Body of pancreas (tissue), 4 donors: ENCODE results near the gene GRIA3. TPM values are rescaled to one million over a fixed set of nuclear protein-coding genes. Genes with fewer than 3 reads are reported as not detected.
"Not testable (repeated sequence)": the region's sequence is repeated elsewhere in the genome, so short reads cannot be mapped to it uniquely, and the experiment has no call there.

Experiments used
- ATAC-seq: fragments of 150-250 bp; one replicate; pipeline ENCODE4 v1.9.1; 2016
- DNase-seq, 4 donors: peaks; one replicate each; pipeline ENCODE4 v3.0.0-alpha.2; 2019
- H3K27ac ChIP-seq, 4 donors: fragments of 200-600 bp; sonication (generic); 1 replicate in 3 of 4; 2 replicates in 1 of 4; pipeline versions ENCODE4 v1.5.1 to v1.6.1; 2016 to 2019; ENCODE audit warnings: mild to moderate bottlenecking in 1 of 4, mixed read lengths in 1 of 4, moderate library complexity in 1 of 4
- H3K27me3 ChIP-seq, 2 donors: fragments of 200-600 bp; sonication (generic); one replicate each; pipeline ENCODE4 v1.6.0; 2016; ENCODE audit warnings: mild to moderate bottlenecking in 1 of 2
- H3K36me3 ChIP-seq, 2 donors: fragments of 200-600 bp; sonication (generic); replicated peaks in 1 of 2; 2 replicates each; pipeline ENCODE4 v1.5.1; 2016; ENCODE audit warnings: low read depth in 2 of 2; ENCODE audit not compliant: insufficient read depth in 1 of 2
- H3K4me1 ChIP-seq: fragments of 200-600 bp; sonication (generic); one replicate; pipeline ENCODE4 v1.6.0; 2016
- H3K4me3 ChIP-seq, 2 donors: fragments of 200-600 bp; sonication (generic); 1 replicate in 1 of 2; 2 replicates in 1 of 2; pipeline ENCODE4 v1.5.1; 2016 to 2019
- H3K9me3 ChIP-seq, 3 donors: fragments of 200-600 bp; sonication (generic); 1 replicate in 2 of 3; 2 replicates in 1 of 3; pipeline ENCODE4 v1.5.1; 2016
- CTCF ChIP-seq, 7 experiments: fragments of 450-650 bp in 4 of 7; fragments of 200-600 bp in 3 of 7; sonication (generic) in 3 of 7; IDR thresholded peaks; one replicate each; pipeline ENCODE4 v1.5.1; 2016 to 2019; ENCODE audit warnings: antibody characterized with exemption in 7 of 7
- POLR2A ChIP-seq, 3 donors: fragments of 450-650 bp; IDR thresholded peaks; one replicate each; pipeline ENCODE4 v1.6.1; 2016; ENCODE audit warnings: antibody characterized with exemption in 3 of 3, mild to moderate bottlenecking in 2 of 3
- WGBS, 2 donors: methylation state at CpG; one replicate each; pipeline ENCODE4 v1.1.5; 2017; 5-methylcytosine and 5-hydroxymethylcytosine counted together
- intact Hi-C: fragments of 100-400 bp; cut with DNase I; formaldehyde crosslinking; loops from one replicate; pipeline ENCODE4 v1.15.1; 2023
- total RNA-seq, 2 donors: library from RNA; depleted of rRNA; stranded (reverse); fragments of >200 nt; gene quantifications; one replicate each; pipeline ENCODE4 v1.1.0, GENCODE V29; 2016

GRIA3 gene
- total RNA-seq, 2 donors from 2014 or later: 0.52 to 0.99 TPM

GRCh38 chrX:123518791-123519190 is 334.7 kb downstream of the GRIA3 start:
- Histone ChIP-seq H3K36me3 (no peaks in the 10 kb centered on the region), H3K27ac (no peak overlapping the region), H3K4me1 (no peaks in the 10 kb centered on the region), H3K4me3 (no peak overlapping the region), H3K9me3 (no peaks in the 10 kb centered on the region), H3K27me3 (no peaks in the 10 kb centered on the region)
- 23 to 35% methylated on average over 2 of the region's 2 CpGs for WGBS, 2 donors
- intact Hi-C loops: no loop called here
- no peak for ATAC-seq
- no peak for DNase-seq
- no peak for TF ChIP-seq POLR2A (IDR thresholded peaks at IDR 0.05)
- TF ChIP-seq CTCF (IDR thresholded peaks at IDR 0.05): no peak

GRCh38 chrX:123525123-123525725 is 341.1 kb downstream of the GRIA3 start:
- H3K4me1 ChIP-seq: no peaks in the 10 kb centered on the region
- no peaks in the 10 kb centered on the region for H3K36me3 ChIP-seq
- TF ChIP-seq POLR2A (IDR thresholded peaks at IDR 0.05): no peak
- no peak for TF ChIP-seq CTCF (IDR thresholded peaks at IDR 0.05)
- DNase-seq (no peak), ATAC-seq (no peak)
- no peak overlapping the region for H3K4me3 ChIP-seq
- H3K27ac ChIP-seq: no peak overlapping the region
- H3K27me3 ChIP-seq: no peaks in the 10 kb centered on the region
- WGBS, 2 donors: 57 to 62% methylated on average over 2 of the region's 2 CpGs
- H3K9me3 ChIP-seq: no peaks in the 10 kb centered on the region
- intact Hi-C loops: no loop called here

GRCh38 chrX:123530726-123531125 is 346.6 kb downstream of the GRIA3 start:
- H3K4me3 ChIP-seq, H3K27me3 ChIP-seq, H3K9me3 ChIP-seq, H3K4me1 ChIP-seq, H3K36me3 ChIP-seq, intact Hi-C loops, H3K27ac ChIP-seq, DNase-seq, ATAC-seq: not testable (repeated sequence)
- 67 to 75% methylated on average over 1 of the region's 1 CpG for WGBS, 2 donors
